SU-DHL-6 (cell line): Measurements from ENCODE around the gene TEKT1.

ENCODE experiments used
- H2AFZ ChIP-seq: fragments of 200-600 bp; sonication (generic); 2 replicates; pipeline ENCODE4 v1.6.1; 2014; ENCODE audit warnings: low read depth, mild to moderate bottlenecking, moderate library complexity, mixed read lengths, antibody characterized with exemption, low read length; ENCODE audit not compliant: severe bottlenecking
- H3F3A ChIP-seq: fragments of 200-600 bp; shearing (Covaris generic); 2 replicates; pipeline ENCODE4 v1.6.0; 2016; ENCODE audit warnings: antibody characterized with exemption, mild to moderate bottlenecking; ENCODE audit not compliant: insufficient read depth
- H3K27ac ChIP-seq: fragments of 200-600 bp; sonication (generic); 2 replicates; pipeline ENCODE4 v1.5.1; 2016; ENCODE audit warnings: low read depth, mild to moderate bottlenecking, low read length, moderate library complexity, mixed read lengths
- H3K27me3 ChIP-seq: fragments of 200-600 bp; sonication (generic), shearing (Covaris generic); 2 replicates; pipeline ENCODE4 v1.6.0; 2014; ENCODE audit warnings: mild to moderate bottlenecking, low read length
- H3K36me3 ChIP-seq: fragments of 200-600 bp; sonication (generic); 2 replicates; pipeline ENCODE4 v1.6.1; 2014; ENCODE audit warnings: mild to moderate bottlenecking, low read length, mixed read lengths
- H3K4me2 ChIP-seq: fragments of 300-600, 200-600 bp; shearing (Covaris generic), sonication (generic); 2 replicates; pipeline ENCODE4 v1.6.0; 2014; ENCODE audit warnings: low read length, low read depth, mild to moderate bottlenecking; ENCODE audit not compliant: poor library complexity, severe bottlenecking
- H3K4me3 ChIP-seq: fragments of 200-600 bp; sonication (generic); 2 replicates; pipeline ENCODE4 v1.5.1; 2014; ENCODE audit warnings: antibody characterized with exemption, low read length, mild to moderate bottlenecking, mixed read lengths; ENCODE audit not compliant: insufficient read depth, poor library complexity, severe bottlenecking
- H3K79me2 ChIP-seq: fragments of 200-600 bp; sonication (generic); 2 replicates; pipeline ENCODE4 v1.6.1; 2014; ENCODE audit warnings: mild to moderate bottlenecking, low read length, moderate library complexity; ENCODE audit not compliant: insufficient read depth
- H3K9ac ChIP-seq: fragments of 200-600 bp; sonication (generic); 2 replicates; pipeline ENCODE4 v1.7.0; 2014; ENCODE audit warnings: mild to moderate bottlenecking, low read length
- H3K9me2 ChIP-seq: fragments of 200-600 bp; sonication (generic); replicated peaks from 2 replicates; pipeline ENCODE4 v1.6.1; 2014; ENCODE audit warnings: low read length; ENCODE audit not compliant: insufficient read depth
- H3K9me3 ChIP-seq: fragments of 200-600 bp; sonication (generic); 2 replicates; pipeline ENCODE4 v1.6.1; 2014; ENCODE audit warnings: low read length, mixed read lengths; ENCODE audit not compliant: insufficient read depth
- H4K20me1 ChIP-seq: fragments of 200-600 bp; sonication (generic); 2 replicates; pipeline ENCODE4 v1.6.1; 2014; ENCODE audit warnings: low read depth, mild to moderate bottlenecking, antibody characterized with exemption, low read length, moderate library complexity, mixed read lengths
- CTCF ChIP-seq: fragments of 200-600 bp; sonication (generic); IDR thresholded peaks from one replicate; pipeline ENCODE4 v1.5.1; 2017; ENCODE audit warnings: antibody characterized with exemption, mild to moderate bottlenecking, low read length, moderate library complexity; ENCODE audit not compliant: insufficient read depth, poor library complexity, severe bottlenecking
- EZH2phosphoT487 ChIP-seq: fragments of 200-600 bp; sonication (generic), shearing (Covaris generic); conservative IDR thresholded peaks from 2 replicates; pipeline ENCODE4 v1.6.1; 2018; ENCODE audit warnings: mild to moderate bottlenecking, antibody characterized with exemption, low read length, moderate library complexity, mixed read lengths

Gene TEKT1

GRCh38 chr17:6749519-6749918 lies 82.0 kb downstream of the TEKT1 start:
- no peaks in the 10 kb centered on the region for H3K9me3 ChIP-seq
- H3K9ac ChIP-seq: no peak overlapping the region
- no peak overlapping the region for H3K4me3 ChIP-seq
- no peaks in the 10 kb centered on the region for H3K27me3 ChIP-seq
- H3K79me2 ChIP-seq: no peaks in the 10 kb centered on the region
- no peak overlapping the region for H3K27ac ChIP-seq
- no peaks in the 10 kb centered on the region for H3F3A ChIP-seq
- H3K36me3 ChIP-seq: no peaks in the 10 kb centered on the region
- no peak overlapping the region for H3K4me2 ChIP-seq
- H4K20me1 ChIP-seq: no peaks in the 10 kb centered on the region
- TF ChIP-seq EZH2phosphoT487 (no peak), CTCF (no peak)
- H3K9me2 ChIP-seq: no peaks in the 10 kb centered on the region
- no peak overlapping the region for H2AFZ ChIP-seq

DNA sequence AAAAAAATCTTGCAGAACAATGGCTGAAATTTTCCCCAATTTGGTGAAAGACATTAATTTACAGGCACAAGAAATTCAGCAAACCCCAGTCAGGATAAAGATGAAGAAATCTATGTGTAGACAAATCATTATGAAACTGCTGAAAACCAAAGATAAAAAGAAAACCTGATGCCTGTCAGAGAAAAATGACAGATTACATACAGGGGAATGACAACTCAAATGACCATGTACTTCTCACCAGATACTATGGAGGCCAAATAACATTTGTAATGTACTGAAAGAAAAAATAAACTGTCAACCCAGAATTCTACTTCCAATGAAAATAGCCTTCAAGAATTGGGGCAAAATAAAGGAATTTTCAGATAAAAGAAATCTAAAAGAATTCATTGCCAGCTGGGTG lies 82.9 kb downstream of the TEKT1 start:
- TF ChIP-seq EZH2phosphoT487 (no peak), CTCF (no peak)
- Histone ChIP-seq H2AFZ (no peak overlapping the region), H4K20me1 (no peaks in the 10 kb centered on the region), H3F3A (no peaks in the 10 kb centered on the region), H3K9ac (no peak overlapping the region), H3K9me2 (no peaks in the 10 kb centered on the region), H3K4me3 (no peak overlapping the region), H3K79me2 (no peaks in the 10 kb centered on the region), H3K4me2 (no peak overlapping the region), H3K27me3 (no peaks in the 10 kb centered on the region), H3K36me3 (no peaks in the 10 kb centered on the region), H3K9me3 (no peaks in the 10 kb centered on the region), H3K27ac (no peak overlapping the region)
